ENCODE measurements around the gene OBSCN.

OBSCN gene

DNA sequence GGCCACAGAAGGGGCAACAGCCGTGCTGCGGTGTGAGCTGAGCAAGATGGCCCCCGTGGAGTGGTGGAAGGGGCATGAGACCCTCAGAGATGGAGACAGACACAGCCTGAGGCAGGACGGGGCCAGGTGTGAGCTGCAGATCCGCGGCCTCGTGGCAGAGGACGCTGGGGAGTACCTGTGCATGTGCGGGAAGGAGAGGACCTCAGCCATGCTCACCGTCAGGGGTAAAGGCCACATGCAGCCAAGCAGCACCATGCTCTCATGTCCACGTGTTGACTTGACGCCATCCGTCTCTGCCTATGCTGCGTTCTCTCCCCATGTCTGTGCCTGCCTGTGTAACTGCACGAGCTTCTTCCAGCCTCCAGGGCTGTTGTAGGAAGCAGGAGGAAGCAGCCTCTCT, 85.5 kb downstream of the OBSCN start:
- H3K27me3 ChIP-seq (ENCODE audit: insufficient read depth, low read length) = peaks cover 11% of the 10 kb centered on the region; the same call in 1 of the 2 replicates
- no peaks in the 10 kb centered on the region for H3K9me3 ChIP-seq (ENCODE audit: low read length)
- H3K36me3 ChIP-seq (ENCODE audit: insufficient read depth, low read length) = no peaks in the 10 kb centered on the region; the same call in 1 of the 2 replicates
- no peaks in the 10 kb centered on the region for H3K4me1 ChIP-seq (ENCODE audit: insufficient read depth, low read length, severe bottlenecking)
- TF ChIP-seq EZH2 (IDR thresholded peaks at IDR 0.05; ENCODE audit: borderline replicate concordance, low read length) = no peak
- TF ChIP-seq, protein P1, sequence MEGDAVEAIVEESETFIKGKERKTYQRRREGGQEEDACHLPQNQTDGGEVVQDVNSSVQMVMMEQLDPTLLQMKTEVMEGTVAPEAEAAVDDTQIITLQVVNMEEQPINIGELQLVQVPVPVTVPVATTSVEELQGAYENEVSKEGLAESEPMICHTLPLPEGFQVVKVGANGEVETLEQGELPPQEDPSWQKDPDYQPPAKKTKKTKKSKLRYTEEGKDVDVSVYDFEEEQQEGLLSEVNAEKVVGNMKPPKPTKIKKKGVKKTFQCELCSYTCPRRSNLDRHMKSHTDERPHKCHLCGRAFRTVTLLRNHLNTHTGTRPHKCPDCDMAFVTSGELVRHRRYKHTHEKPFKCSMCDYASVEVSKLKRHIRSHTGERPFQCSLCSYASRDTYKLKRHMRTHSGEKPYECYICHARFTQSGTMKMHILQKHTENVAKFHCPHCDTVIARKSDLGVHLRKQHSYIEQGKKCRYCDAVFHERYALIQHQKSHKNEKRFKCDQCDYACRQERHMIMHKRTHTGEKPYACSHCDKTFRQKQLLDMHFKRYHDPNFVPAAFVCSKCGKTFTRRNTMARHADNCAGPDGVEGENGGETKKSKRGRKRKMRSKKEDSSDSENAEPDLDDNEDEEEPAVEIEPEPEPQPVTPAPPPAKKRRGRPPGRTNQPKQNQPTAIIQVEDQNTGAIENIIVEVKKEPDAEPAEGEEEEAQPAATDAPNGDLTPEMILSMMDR (IDR thresholded peaks at IDR 0.05; ENCODE audit: low read length) = no peak
- no peak overlapping the region for H2AFZ ChIP-seq (ENCODE audit: low read length)
- no peak overlapping the region for H3K4me2 ChIP-seq (ENCODE audit: low read length)
- no peaks in the 10 kb centered on the region for H3F3A ChIP-seq (ENCODE audit: insufficient read depth, low read length)
- H3K27ac ChIP-seq (ENCODE audit: low read depth, low read length, poor library complexity, severe bottlenecking) = no peak overlapping the region
- no peak overlapping the region for H3K9ac ChIP-seq (ENCODE audit: low read length)
- no peaks in the 10 kb centered on the region for H3K79me2 ChIP-seq (ENCODE audit: insufficient read depth, low read length)
- no peaks in the 10 kb centered on the region for H3K9me2 ChIP-seq (ENCODE audit: low read depth, low read length)
- no peaks in the 10 kb centered on the region for H4K20me1 ChIP-seq (ENCODE audit: insufficient read depth, low read length)
- H3K4me3 ChIP-seq (ENCODE audit: low read depth, low read length, poor library complexity, severe bottlenecking) = no peak overlapping the region

DNA sequence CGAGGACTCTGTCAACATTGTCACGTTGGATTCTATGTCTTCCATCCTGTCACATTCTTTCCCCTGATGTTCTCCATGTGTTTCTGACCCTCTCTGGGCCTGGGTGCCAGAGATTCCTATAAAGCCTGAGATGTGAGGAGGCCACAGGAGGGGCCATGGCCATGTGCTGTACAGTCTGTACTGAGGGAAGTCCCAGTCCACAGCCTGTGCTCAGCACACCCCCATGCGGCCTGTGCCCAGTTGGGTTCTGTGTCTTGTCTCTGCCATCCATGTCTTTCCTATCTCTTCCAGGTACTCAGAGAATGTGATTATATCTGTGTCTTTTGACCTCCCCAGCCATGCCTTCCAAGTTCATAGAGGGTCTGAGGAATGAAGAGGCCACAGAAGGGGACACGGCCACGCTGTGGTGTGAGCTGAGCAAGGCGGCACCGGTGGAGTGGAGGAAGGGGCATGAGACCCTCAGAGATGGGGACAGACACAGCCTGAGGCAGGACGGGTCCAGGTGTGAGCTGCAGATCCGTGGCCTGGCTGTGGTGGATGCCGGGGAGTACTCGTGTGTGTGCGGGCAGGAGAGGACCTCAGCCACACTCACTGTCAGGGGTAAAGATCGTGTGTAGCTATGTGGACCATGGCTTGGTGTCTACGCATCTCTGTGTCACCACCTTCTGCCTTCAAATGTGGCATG, 86.1 kb downstream of the OBSCN start:
- Histone ChIP-seq H3K4me3 (ENCODE audit: low read depth, low read length, poor library complexity, severe bottlenecking) (no peak overlapping the region), H3K4me2 (ENCODE audit: low read length) (no peak overlapping the region), H3K27me3 (ENCODE audit: insufficient read depth, low read length) (peaks cover 11% of the 10 kb centered on the region; the same call in 1 of the 2 replicates), H3K9me3 (ENCODE audit: low read length) (no peaks in the 10 kb centered on the region), H3K9ac (ENCODE audit: low read length) (no peak overlapping the region), H3K36me3 (ENCODE audit: insufficient read depth, low read length) (no peaks in the 10 kb centered on the region; the same call in 1 of the 2 replicates), H2AFZ (ENCODE audit: low read length) (no peak overlapping the region), H3K79me2 (ENCODE audit: insufficient read depth, low read length) (no peaks in the 10 kb centered on the region), H3K4me1 (ENCODE audit: insufficient read depth, low read length, severe bottlenecking) (no peaks in the 10 kb centered on the region), H3K9me2 (ENCODE audit: low read depth, low read length) (no peaks in the 10 kb centered on the region), H3F3A (ENCODE audit: insufficient read depth, low read length) (no peaks in the 10 kb centered on the region), H3K27ac (ENCODE audit: low read depth, low read length, poor library complexity, severe bottlenecking) (no peak overlapping the region), H4K20me1 (ENCODE audit: insufficient read depth, low read length) (no peaks in the 10 kb centered on the region)
- TF ChIP-seq, protein P1 (IDR thresholded peaks at IDR 0.05; ENCODE audit: low read length) = no peak
- no peak for TF ChIP-seq EZH2 (IDR thresholded peaks at IDR 0.05; ENCODE audit: borderline replicate concordance, low read length)

DNA sequence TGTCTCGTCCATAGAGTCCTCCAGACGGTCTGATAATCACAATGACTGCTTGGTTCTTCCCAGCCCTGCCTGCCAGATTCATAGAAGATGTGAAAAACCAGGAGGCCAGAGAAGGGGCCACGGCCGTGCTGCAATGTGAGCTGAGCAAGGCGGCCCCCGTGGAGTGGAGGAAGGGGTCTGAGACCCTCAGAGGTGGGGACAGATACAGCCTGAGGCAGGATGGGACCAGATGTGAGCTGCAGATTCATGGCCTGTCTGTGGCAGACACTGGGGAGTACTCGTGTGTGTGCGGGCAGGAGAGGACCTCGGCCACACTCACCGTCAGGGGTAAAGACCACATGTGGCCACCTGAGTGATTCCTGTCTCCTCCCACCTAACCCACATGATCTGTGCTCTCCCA, 86.9 kb downstream of the OBSCN start:
- Histone ChIP-seq H3K9ac (ENCODE audit: low read length) (no peak overlapping the region), H3K4me3 (ENCODE audit: low read depth, low read length, poor library complexity, severe bottlenecking) (no peak overlapping the region), H3K9me2 (ENCODE audit: low read depth, low read length) (no peaks in the 10 kb centered on the region), H3K27me3 (ENCODE audit: insufficient read depth, low read length) (peaks cover 11% of the 10 kb centered on the region; the same call in 1 of the 2 replicates), H3K36me3 (ENCODE audit: insufficient read depth, low read length) (no peaks in the 10 kb centered on the region; the same call in 1 of the 2 replicates), H3K27ac (ENCODE audit: low read depth, low read length, poor library complexity, severe bottlenecking) (no peak overlapping the region), H3K79me2 (ENCODE audit: insufficient read depth, low read length) (no peaks in the 10 kb centered on the region), H3K4me2 (ENCODE audit: low read length) (no peak overlapping the region), H4K20me1 (ENCODE audit: insufficient read depth, low read length) (no peaks in the 10 kb centered on the region), H3K9me3 (ENCODE audit: low read length) (no peaks in the 10 kb centered on the region), H3F3A (ENCODE audit: insufficient read depth, low read length) (no peaks in the 10 kb centered on the region), H2AFZ (ENCODE audit: low read length) (no peak overlapping the region), H3K4me1 (ENCODE audit: insufficient read depth, low read length, severe bottlenecking) (no peaks in the 10 kb centered on the region)
- TF ChIP-seq EZH2 (IDR thresholded peaks at IDR 0.05; ENCODE audit: borderline replicate concordance, low read length) = no peak
- TF ChIP-seq, protein P1 (IDR thresholded peaks at IDR 0.05; ENCODE audit: low read length) = no peak
